ENCODE results near the gene IGSF21.

Gene IGSF21

DNA sequence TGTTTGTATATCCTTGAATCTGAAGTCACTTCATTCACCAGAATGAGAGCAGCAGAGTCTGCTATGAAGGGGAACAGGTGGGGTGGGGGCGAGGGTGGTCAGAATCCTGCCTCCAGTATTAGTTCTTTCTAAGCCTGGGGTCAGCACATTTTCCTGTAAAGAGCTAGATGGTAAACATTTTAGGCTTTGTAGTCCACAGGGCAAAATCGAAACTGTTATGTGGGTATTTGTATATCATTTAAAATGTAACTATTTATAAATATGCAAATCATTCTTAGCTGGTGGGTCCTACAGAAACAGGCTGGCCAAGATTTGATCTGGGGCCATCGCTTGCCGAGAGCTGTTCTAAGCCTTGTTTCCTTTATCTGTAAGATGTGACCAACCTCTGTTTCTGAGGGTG, 96.0 kb downstream of the IGSF21 start:
- Histone ChIP-seq H3K27ac (ENCODE audit: low read depth, low read length) (no peak overlapping the region), H3K36me3 (ENCODE audit: insufficient read depth, low read length) (no peaks in the 10 kb centered on the region), H3K4me1 (ENCODE audit: insufficient read depth, low read length) (peaks cover 5% of the 10 kb centered on the region), H3K9me3 (ENCODE audit: low read length) (no peaks in the 10 kb centered on the region), H3K9ac (ENCODE audit: low read length) (no peak overlapping the region), H3K4me3 (ENCODE audit: low read depth in 1 of 2, low read length in 2 of 2) (no peak overlapping the region), H3K27me3 (ENCODE audit: control insufficient read depth in 1 of 2, insufficient read depth in 2 of 2, low read length in 2 of 2) (peaks cover 0 to 4% of the 10 kb centered on the region in 2 donors)

DNA sequence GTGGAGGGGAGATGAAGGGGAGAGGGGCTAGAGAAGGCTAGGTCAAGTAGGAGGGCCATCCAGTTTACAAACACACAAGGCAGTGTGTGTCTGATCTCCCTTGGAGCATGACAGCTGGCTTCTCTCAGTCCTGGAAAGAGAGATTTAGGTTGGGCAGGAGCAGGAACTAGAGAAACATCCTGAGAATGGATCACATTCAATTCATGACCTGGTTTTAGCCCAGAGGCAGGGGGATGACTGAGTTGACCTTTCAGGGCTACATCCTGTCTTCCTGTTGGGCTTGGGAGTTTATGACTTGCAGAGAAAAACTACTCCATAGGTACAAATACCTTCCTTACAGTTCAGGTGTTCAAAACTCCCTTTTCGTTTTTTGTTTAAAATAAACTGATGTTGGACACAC, 97.0 kb downstream of the IGSF21 start:
- no peak overlapping the region for H3K4me3 ChIP-seq (ENCODE audit: low read depth in 1 of 2, low read length in 2 of 2)
- H3K9me3 ChIP-seq (ENCODE audit: low read length): no peaks in the 10 kb centered on the region
- peaks cover 0 to 3% of the 10 kb centered on the region in 2 donors for H3K27me3 ChIP-seq (ENCODE audit: control insufficient read depth in 1 of 2, insufficient read depth in 2 of 2, low read length in 2 of 2)
- no peaks in the 10 kb centered on the region for H3K36me3 ChIP-seq (ENCODE audit: insufficient read depth, low read length)
- H3K9ac ChIP-seq (ENCODE audit: low read length): no peak overlapping the region
- no peak overlapping the region for H3K27ac ChIP-seq (ENCODE audit: low read depth, low read length)
- no peaks in the 10 kb centered on the region for H3K4me1 ChIP-seq (ENCODE audit: insufficient read depth, low read length)

DNA sequence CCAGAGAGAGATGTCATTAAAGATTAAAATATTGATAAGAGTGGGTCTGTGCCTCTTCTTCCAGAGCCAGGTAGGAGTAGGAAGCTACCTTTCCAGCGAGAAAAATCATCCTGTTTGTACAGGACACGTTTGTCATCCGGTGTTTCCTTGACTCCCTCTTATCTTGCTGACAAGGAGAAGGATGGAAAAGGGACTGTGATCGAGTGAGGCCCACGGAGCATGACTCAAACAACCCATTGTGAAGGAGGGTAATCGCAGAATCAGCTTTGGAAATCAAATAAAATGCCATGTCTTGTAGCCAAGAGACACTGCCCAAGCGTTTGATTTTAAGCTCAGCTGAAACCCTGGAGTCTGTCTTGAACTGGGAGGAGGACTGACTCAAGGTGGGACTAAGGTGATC, 97.7 kb downstream of the IGSF21 start:
- Histone ChIP-seq H3K4me3 (ENCODE audit: low read depth in 1 of 2, low read length in 2 of 2) (no peak overlapping the region), H3K9ac (ENCODE audit: low read length) (no peak overlapping the region), H3K36me3 (ENCODE audit: insufficient read depth, low read length) (no peaks in the 10 kb centered on the region), H3K27me3 (ENCODE audit: control insufficient read depth in 1 of 2, insufficient read depth in 2 of 2, low read length in 2 of 2) (no peaks in the 10 kb centered on the region), H3K27ac (ENCODE audit: low read depth, low read length) (no peak overlapping the region), H3K9me3 (ENCODE audit: low read length) (no peaks in the 10 kb centered on the region), H3K4me1 (ENCODE audit: insufficient read depth, low read length) (no peaks in the 10 kb centered on the region)

DNA sequence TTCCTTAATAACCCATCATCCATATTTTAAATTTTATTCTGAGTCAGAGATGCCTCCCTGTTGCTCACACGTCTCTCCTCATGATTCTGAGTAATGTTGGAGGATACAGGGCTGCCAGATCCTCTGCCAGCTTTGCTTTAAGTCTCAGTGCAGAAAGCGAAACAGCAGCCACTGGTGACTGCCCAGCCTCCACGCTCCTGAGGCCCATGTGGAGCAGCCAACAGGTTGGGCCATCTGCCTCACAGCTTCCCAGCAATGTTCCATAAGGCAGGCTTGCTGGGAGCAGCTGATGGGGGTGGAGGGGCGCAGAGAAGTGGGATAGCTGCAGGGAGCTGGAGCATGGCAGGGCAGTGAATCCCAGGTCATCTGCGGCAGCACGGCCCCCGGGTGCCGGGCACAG, 104.2 kb downstream of the IGSF21 start:
- Histone ChIP-seq H3K27ac (ENCODE audit: low read depth, low read length) (no peak overlapping the region), H3K27me3 (ENCODE audit: control insufficient read depth in 1 of 2, insufficient read depth in 2 of 2, low read length in 2 of 2) (no peaks in the 10 kb centered on the region), H3K9me3 (ENCODE audit: low read length) (no peaks in the 10 kb centered on the region), H3K36me3 (ENCODE audit: insufficient read depth, low read length) (no peaks in the 10 kb centered on the region), H3K4me1 (ENCODE audit: insufficient read depth, low read length) (no peaks in the 10 kb centered on the region), H3K9ac (ENCODE audit: low read length) (no peak overlapping the region), H3K4me3 (ENCODE audit: low read depth in 1 of 2, low read length in 2 of 2) (no peak overlapping the region)

DNA sequence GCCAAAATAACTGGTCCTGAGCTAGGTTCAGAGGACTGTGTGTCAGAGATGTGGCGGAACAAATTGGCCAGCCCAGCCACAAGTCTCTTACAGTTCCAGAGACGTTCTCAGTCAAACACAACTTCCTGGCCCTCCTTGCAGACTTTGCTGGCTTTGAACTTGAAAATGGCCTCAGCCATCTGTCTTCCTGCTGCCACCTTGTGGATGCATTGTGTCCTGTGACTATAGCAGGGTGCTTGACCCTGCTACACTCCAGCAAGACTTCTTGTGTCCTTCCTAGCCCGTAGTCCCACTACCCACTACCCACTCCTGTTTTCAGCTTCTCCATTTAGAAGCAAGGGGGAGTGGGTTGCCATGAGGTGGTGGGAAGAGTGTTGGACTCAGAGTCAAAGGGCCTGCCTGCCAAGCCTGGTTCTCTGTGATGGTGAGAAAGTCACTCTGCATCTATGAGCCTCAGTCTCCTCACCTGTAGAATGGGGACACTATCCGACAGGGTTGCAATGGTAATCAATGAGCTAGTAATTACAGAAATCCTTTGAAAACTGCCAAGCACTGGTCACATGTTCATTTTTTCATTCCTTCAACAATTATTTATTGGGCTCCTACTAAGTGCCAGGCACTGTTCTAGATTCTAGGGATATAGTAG, 109.9 kb downstream of the IGSF21 start:
- no peaks in the 10 kb centered on the region for H3K36me3 ChIP-seq (ENCODE audit: insufficient read depth, low read length)
- peaks cover 6% of the 10 kb centered on the region for H3K9me3 ChIP-seq (ENCODE audit: low read length)
- no peaks in the 10 kb centered on the region for H3K27me3 ChIP-seq (ENCODE audit: control insufficient read depth in 1 of 2, insufficient read depth in 2 of 2, low read length in 2 of 2)
- no peak overlapping the region for H3K27ac ChIP-seq (ENCODE audit: low read depth, low read length)
- no peak overlapping the region for H3K9ac ChIP-seq (ENCODE audit: low read length)
- H3K4me3 ChIP-seq (ENCODE audit: low read depth in 1 of 2, low read length in 2 of 2): no peak overlapping the region
- no peaks in the 10 kb centered on the region for H3K4me1 ChIP-seq (ENCODE audit: insufficient read depth, low read length)

DNA sequence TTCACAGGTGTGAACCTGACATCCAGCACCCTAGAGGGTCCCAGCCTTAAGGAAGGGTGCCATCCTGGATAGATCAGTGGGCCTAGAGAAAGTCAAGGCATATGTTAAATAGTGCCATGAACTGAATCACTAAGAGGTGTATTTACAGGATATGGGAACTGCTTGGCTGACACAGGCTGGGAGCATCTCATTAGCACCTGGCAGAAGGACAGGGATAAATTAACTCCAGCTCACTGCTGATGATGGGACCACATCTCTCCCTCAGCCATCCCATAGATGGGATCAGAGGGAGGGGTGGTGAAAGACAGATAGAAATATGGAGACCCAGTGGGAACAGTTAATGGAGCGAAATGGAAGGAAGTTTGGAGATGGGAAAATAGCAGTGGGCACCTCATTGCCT, 122.0 kb downstream of the IGSF21 start:
- no peaks in the 10 kb centered on the region for H3K36me3 ChIP-seq (ENCODE audit: insufficient read depth, low read length)
- H3K27ac ChIP-seq (ENCODE audit: low read depth, low read length): no peak overlapping the region
- no peaks in the 10 kb centered on the region for H3K27me3 ChIP-seq (ENCODE audit: control insufficient read depth in 1 of 2, insufficient read depth in 2 of 2, low read length in 2 of 2)

DNA sequence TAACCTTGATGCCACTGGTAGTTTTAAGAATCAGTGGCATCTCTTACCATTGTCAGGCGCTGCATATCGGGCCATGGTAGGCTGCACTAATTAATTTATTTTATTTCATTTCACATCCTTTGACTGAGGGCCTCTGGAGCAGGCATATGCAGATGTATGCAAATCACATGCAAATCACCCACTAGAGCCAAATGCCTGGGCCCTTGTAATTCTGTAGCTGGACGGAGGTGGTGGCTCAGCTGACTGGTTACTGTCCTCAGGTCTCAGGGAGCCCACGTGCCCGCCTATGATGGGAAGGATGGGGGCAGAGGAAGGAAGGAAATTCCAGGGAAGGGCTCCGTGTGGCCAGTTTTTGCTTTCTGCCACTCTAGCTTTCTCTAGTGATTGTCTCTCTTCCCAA, 122.7 kb downstream of the IGSF21 start:
- Histone ChIP-seq H3K36me3 (ENCODE audit: insufficient read depth, low read length) (no peaks in the 10 kb centered on the region), H3K27ac (ENCODE audit: low read depth, low read length) (no peak overlapping the region), H3K9me3 (ENCODE audit: low read length) (no peaks in the 10 kb centered on the region), H3K4me1 (ENCODE audit: insufficient read depth, low read length) (no peaks in the 10 kb centered on the region), H3K4me3 (ENCODE audit: low read depth in 1 of 2, low read length in 2 of 2) (no peak overlapping the region), H3K9ac (ENCODE audit: low read length) (no peak overlapping the region), H3K27me3 (ENCODE audit: control insufficient read depth in 1 of 2, insufficient read depth in 2 of 2, low read length in 2 of 2) (no peaks in the 10 kb centered on the region)

More for the DNA sequence above, 122.0 kb downstream of the IGSF21 start:
- no peaks in the 10 kb centered on the region for H3K4me1 ChIP-seq (ENCODE audit: insufficient read depth, low read length)
- H3K4me3 ChIP-seq (ENCODE audit: low read depth in 1 of 2, low read length in 2 of 2): no peak overlapping the region
- no peak overlapping the region for H3K9ac ChIP-seq (ENCODE audit: low read length)
- no peaks in the 10 kb centered on the region for H3K9me3 ChIP-seq (ENCODE audit: low read length)

DNA sequence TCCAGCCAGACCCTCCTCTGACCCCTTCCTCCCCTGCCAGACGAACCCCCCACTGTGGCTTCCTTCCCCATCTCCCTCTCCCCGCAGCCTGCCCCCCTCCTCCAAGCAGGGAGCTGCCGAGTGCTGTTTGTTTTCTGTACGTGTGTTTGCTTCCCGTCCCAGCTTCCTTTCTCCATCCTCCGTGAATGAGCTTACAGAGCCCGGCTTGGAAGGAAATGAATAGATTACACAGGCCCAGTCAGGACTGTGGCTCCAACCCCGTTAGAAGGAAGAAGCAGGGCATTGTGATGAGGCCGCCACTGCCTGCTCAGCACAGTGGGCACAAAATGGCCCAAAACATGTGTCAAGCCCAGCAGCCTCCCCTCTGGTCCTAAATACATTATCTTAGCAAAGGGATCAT, 123.2 kb downstream of the IGSF21 start:
- H3K9me3 ChIP-seq (ENCODE audit: low read length): no peaks in the 10 kb centered on the region
- H3K9ac ChIP-seq (ENCODE audit: low read length): no peak overlapping the region
- H3K27ac ChIP-seq (ENCODE audit: low read depth, low read length): no peak overlapping the region
- H3K36me3 ChIP-seq (ENCODE audit: insufficient read depth, low read length): no peaks in the 10 kb centered on the region
- H3K27me3 ChIP-seq (ENCODE audit: control insufficient read depth in 1 of 2, insufficient read depth in 2 of 2, low read length in 2 of 2): no peaks in the 10 kb centered on the region
- no peaks in the 10 kb centered on the region for H3K4me1 ChIP-seq (ENCODE audit: insufficient read depth, low read length)
- H3K4me3 ChIP-seq (ENCODE audit: low read depth in 1 of 2, low read length in 2 of 2): no peak overlapping the region

DNA sequence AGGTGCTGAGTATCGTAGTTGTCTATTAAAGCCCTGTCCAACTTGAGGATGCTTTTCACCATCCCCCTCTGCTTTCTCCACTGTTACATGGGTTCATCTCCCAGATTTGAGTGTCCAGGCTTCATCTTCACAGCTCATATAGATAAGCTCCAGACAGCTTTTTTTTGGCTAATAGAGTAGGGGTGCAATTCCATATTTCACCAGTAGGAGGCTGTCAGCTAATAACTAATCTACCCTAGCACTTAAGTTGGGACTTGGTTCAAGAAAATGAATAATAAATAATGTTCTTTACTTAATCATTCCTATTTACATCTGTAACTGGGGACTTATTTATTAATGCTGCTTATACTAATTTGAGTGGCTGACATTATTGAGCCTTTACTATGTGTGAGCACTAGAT, 124.5 kb downstream of the IGSF21 start:
- no peaks in the 10 kb centered on the region for H3K4me1 ChIP-seq (ENCODE audit: insufficient read depth, low read length)
- H3K9me3 ChIP-seq (ENCODE audit: low read length): no peaks in the 10 kb centered on the region
- no peaks in the 10 kb centered on the region for H3K36me3 ChIP-seq (ENCODE audit: insufficient read depth, low read length)
- no peak overlapping the region for H3K27ac ChIP-seq (ENCODE audit: low read depth, low read length)
- no peaks in the 10 kb centered on the region for H3K27me3 ChIP-seq (ENCODE audit: control insufficient read depth in 1 of 2, insufficient read depth in 2 of 2, low read length in 2 of 2)
- H3K4me3 ChIP-seq (ENCODE audit: low read depth in 1 of 2, low read length in 2 of 2): no peak overlapping the region
- H3K9ac ChIP-seq (ENCODE audit: low read length): no peak overlapping the region

DNA sequence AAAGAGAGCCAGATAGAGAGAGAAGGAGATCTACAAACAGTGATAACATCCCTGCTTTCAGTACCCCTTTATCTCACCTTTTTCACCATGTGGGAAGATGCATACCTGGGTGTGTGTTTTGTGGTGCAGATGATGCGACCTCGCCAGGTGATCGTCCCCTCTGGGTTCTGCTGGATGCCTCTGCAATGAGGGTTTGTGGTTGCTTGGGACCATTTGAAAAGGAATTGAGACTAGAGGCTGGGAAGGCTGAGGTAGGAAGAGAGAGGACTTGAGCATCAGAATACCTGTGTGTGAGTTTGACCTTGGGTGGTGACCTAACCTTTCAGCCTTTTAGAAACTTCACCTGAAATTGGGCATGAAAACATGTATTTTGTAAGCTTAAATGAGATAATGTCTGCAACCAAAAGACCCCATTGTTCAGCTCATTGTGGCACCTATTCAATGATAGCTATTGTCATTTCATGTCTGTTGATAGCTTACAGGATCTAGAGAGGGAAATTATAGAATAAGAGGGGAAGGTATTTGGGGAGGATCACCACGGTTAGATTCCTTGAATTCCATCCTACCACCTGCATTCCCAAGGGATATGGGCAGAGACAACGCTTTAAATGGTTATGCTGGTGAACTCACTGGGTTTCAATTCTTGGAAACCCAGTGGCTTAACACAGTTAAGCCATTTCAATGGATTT, 125.7 kb downstream of the IGSF21 start:
- no peak overlapping the region for H3K27ac ChIP-seq (ENCODE audit: low read depth, low read length)
- H3K9ac ChIP-seq (ENCODE audit: low read length): no peak overlapping the region
- H3K36me3 ChIP-seq (ENCODE audit: insufficient read depth, low read length): no peaks in the 10 kb centered on the region
- H3K4me3 ChIP-seq (ENCODE audit: low read depth in 1 of 2, low read length in 2 of 2): no peak overlapping the region
- H3K9me3 ChIP-seq (ENCODE audit: low read length): no peaks in the 10 kb centered on the region
- H3K27me3 ChIP-seq (ENCODE audit: control insufficient read depth in 1 of 2, insufficient read depth in 2 of 2, low read length in 2 of 2): no peaks in the 10 kb centered on the region
- H3K4me1 ChIP-seq (ENCODE audit: insufficient read depth, low read length): no peaks in the 10 kb centered on the region

DNA sequence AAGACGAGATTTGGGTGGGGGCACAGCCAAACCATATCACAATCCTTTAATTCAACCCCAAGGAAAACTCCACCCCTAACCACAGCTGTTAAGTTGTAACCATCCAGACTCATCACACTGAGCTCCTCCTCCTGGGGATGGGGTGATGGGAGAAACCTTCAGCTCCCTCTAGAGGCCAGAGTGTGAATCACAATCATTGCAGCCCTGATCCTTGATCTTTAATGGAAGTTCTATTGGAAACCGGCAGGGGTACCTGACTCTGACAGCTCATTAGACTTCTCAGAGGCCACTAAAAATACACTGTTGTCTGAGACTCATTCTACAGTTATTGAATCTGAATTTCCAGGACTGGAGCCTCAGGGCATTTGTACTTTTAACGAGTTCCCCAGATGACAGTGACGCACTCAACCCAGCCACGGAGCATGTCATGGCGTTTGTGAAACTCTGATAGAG, 127.2 kb downstream of the IGSF21 start:
- no peaks in the 10 kb centered on the region for H3K27me3 ChIP-seq (ENCODE audit: control insufficient read depth in 1 of 2, insufficient read depth in 2 of 2, low read length in 2 of 2)

DNA sequence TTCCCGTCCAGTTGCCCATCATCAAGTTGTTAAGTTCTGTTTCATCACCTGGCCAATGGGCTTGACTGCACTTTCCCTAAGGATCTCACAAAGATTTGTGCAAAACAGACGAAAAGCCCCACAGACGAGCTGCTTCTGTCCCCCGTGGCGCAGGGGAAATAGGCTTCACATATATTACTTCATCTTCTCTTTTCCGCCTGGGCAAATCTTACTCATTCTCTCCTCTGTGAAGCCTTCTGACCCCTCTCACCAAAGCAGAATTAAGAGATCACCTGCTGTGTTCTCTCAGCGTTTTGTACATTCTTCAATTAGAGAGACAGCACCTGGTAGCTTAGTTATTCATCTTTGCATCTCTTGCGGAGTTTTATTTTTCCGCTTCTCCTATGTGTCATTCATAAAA, 129.8 kb downstream of the IGSF21 start:
- no peaks in the 10 kb centered on the region for H3K36me3 ChIP-seq (ENCODE audit: insufficient read depth, low read length)
- no peaks in the 10 kb centered on the region for H3K9me3 ChIP-seq (ENCODE audit: low read length)
- H3K27ac ChIP-seq (ENCODE audit: low read depth, low read length): no peak overlapping the region
- no peak overlapping the region for H3K4me3 ChIP-seq (ENCODE audit: low read depth in 1 of 2, low read length in 2 of 2)
- H3K9ac ChIP-seq (ENCODE audit: low read length): no peak overlapping the region
- peaks cover 0 to 3% of the 10 kb centered on the region in 2 donors for H3K27me3 ChIP-seq (ENCODE audit: control insufficient read depth in 1 of 2, insufficient read depth in 2 of 2, low read length in 2 of 2)
- H3K4me1 ChIP-seq (ENCODE audit: insufficient read depth, low read length): no peaks in the 10 kb centered on the region

More for the DNA sequence above, 127.2 kb downstream of the IGSF21 start:
- no peak overlapping the region for H3K9ac ChIP-seq (ENCODE audit: low read length)
- H3K4me3 ChIP-seq (ENCODE audit: low read depth in 1 of 2, low read length in 2 of 2): no peak overlapping the region
- no peak overlapping the region for H3K27ac ChIP-seq (ENCODE audit: low read depth, low read length)
- no peaks in the 10 kb centered on the region for H3K4me1 ChIP-seq (ENCODE audit: insufficient read depth, low read length)
- no peaks in the 10 kb centered on the region for H3K36me3 ChIP-seq (ENCODE audit: insufficient read depth, low read length)
- H3K9me3 ChIP-seq (ENCODE audit: low read length): no peaks in the 10 kb centered on the region

All from muscle layer of colon (tissue), 2 donors.